GM12801 (cell line): ENCODE measurements around the gene PCDH7.

Experiments
- TF ChIP-seq, protein P1 (sequence below): IDR thresholded peaks from one replicate; pipeline ENCODE4 v1.5.1; 2011; ENCODE audit warnings: control low read depth; ENCODE audit not compliant: insufficient read length; ENCODE audit errors: extremely low read depth

Gene PCDH7

DNA sequence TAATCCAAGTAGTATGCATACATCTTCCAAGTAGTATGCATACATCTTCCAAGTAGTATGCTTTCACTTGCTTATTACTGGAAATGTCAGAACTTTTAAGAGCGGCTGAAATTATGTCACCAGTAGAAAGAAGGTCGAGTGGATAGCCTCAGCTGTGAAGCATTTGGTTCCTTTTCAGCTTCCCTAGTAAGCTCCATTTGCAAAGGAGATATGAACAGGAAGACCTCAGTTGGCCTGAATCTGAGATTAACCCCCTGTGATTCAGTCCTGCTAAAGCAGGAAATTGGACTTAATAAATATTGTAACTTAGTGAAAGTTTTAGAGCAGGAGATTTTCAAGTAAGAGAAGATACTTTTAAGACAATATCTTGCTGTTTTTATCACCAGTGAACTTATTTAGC is 48.1 kb downstream of the PCDH7 start:
- TF ChIP-seq, protein P1, sequence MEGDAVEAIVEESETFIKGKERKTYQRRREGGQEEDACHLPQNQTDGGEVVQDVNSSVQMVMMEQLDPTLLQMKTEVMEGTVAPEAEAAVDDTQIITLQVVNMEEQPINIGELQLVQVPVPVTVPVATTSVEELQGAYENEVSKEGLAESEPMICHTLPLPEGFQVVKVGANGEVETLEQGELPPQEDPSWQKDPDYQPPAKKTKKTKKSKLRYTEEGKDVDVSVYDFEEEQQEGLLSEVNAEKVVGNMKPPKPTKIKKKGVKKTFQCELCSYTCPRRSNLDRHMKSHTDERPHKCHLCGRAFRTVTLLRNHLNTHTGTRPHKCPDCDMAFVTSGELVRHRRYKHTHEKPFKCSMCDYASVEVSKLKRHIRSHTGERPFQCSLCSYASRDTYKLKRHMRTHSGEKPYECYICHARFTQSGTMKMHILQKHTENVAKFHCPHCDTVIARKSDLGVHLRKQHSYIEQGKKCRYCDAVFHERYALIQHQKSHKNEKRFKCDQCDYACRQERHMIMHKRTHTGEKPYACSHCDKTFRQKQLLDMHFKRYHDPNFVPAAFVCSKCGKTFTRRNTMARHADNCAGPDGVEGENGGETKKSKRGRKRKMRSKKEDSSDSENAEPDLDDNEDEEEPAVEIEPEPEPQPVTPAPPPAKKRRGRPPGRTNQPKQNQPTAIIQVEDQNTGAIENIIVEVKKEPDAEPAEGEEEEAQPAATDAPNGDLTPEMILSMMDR: no peak

- TF ChIP-seq, protein P1: no peak
These were observed 48.9 kb downstream of the PCDH7 start for GRCh38 chr4:30769093-30769492.

GRCh38 chr4:30770049-30770549 is 49.9 kb downstream of the PCDH7 start:
- TF ChIP-seq, protein P1: no peak

DNA sequence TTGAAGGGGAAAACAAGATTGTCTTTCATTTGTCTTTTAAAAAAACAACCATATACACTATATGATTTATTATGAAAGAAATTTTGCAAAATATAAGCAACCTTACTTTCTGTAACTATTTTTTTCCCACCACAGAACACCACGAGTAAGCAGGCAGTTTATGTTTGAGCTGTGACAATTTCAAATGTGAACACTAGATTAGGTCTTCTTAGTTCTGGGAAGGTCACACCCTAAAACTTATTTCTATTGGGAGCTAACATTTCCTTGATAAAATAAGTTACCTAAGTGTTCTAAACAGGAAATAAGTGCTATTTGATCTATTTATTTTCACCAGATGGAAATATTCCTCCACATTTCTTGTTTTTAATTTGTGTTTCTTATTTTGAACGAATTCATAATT is 50.6 kb downstream of the PCDH7 start:
- TF ChIP-seq, protein P1: no peak

DNA sequence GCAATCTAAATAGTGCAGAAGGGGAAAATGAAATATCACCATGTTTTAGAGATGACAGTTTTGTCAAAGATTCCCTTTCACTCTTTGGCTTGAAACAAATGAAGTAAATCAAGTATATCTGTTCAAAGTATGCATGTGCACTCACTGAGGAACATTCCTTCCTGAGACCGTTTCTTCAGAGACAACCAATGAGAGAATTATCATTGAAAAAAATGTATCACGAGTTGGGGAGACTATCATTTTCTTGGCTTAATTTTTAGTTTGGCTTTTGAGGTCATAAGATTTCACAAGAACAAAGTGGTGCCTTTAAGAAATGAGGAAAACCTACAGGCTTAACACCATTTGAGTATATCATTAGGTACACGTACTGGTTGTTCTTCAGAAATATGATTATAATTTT is 56.3 kb downstream of the PCDH7 start:
- TF ChIP-seq, protein P1: no peak

DNA sequence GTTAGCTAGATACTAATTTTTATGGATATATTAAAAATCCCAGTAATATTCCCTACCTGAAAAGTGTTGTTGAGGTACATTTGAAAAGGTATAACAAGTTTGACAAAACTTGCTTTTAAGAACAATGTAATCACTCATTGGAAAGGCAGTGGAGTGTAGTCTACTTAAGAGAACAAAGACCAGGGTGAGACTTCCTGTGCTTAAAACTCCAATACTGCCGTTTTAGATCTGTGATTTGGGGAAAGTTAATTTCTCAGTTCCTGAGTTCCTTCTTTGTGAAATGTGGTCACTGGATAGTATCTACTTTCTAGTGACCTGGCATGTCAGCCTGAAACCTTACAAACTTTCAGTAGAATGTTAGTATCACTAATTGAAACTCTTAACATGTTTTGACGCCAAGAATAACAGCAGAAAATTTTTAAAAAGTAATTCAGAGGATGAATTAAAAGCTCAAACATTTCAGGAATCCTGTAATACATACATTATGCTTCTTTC is 56.8 kb downstream of the PCDH7 start:
- TF ChIP-seq, protein P1: no peak
